Measurements from ENCODE around the gene BRWD1. TPM values are rescaled to one million over a fixed set of nuclear protein-coding genes. Genes with fewer than 3 reads are reported as not detected.
A peak's percentile ranks its signal among the peaks of the same experiment; 100 is the strongest.

The BRWD1 gene
- total and polyA plus RNA-seq, 2 donors (not counting 1 experiment from before 2014, with no cell fraction given), result 17.1 to 48.9 TPM

GRCh38 chr21:39258207-39258606 lies 55.2 kb downstream of the BRWD1 start:
- DNase-seq (ENCODE audit: low read depth in 2 of 2), result no peak
- H4K20me1 ChIP-seq (ENCODE audit: control insufficient read depth, extremely low read depth, insufficient read depth, low read length), result no peaks in the 10 kb centered on the region
- no peaks in the 10 kb centered on the region for H3K4me1 ChIP-seq (ENCODE audit: control insufficient read depth, extremely low read depth, insufficient read depth, low read length)
- H2AFZ ChIP-seq (ENCODE audit: low read length), result no peak overlapping the region
- H3K9ac ChIP-seq (ENCODE audit: insufficient read depth, low read length), result no peak overlapping the region
- TF ChIP-seq CTCF (conservative IDR thresholded peaks at IDR 0.05 in 1 of 2, IDR thresholded peaks at IDR 0.05 in 1 of 2; ENCODE audit: low read depth in 1 of 2, low read length in 2 of 2) (no peak), EZH2 (IDR thresholded peaks at IDR 0.05; ENCODE audit: low read length, missing control alignments) (no peak)
- peaks cover 2% of the 10 kb centered on the region for H3K36me3 ChIP-seq (ENCODE audit: control insufficient read depth, insufficient read depth, low read length)
- no peak overlapping the region for H3K4me3 ChIP-seq (replicated peaks in 1 of 4; ENCODE audit: control extremely low read depth in 1 of 4, insufficient read depth in 1 of 4, low read depth in 3 of 4, low read length in 4 of 4)
- H3K4me2 ChIP-seq (ENCODE audit: extremely low read depth, insufficient read depth, low read length), result no peak overlapping the region
- H3K27me3 ChIP-seq (ENCODE audit: control insufficient read depth, insufficient read depth, low read length), result no peaks in the 10 kb centered on the region
- H3K79me2 ChIP-seq (ENCODE audit: control insufficient read depth, insufficient read depth, low read length), result no peaks in the 10 kb centered on the region
- H3K27ac ChIP-seq (ENCODE audit: insufficient read depth, low read length), result no peak overlapping the region
- H3K9me3 ChIP-seq (ENCODE audit: control insufficient read depth, insufficient read depth, low read depth, low read length), result no peaks in the 10 kb centered on the region

DNA sequence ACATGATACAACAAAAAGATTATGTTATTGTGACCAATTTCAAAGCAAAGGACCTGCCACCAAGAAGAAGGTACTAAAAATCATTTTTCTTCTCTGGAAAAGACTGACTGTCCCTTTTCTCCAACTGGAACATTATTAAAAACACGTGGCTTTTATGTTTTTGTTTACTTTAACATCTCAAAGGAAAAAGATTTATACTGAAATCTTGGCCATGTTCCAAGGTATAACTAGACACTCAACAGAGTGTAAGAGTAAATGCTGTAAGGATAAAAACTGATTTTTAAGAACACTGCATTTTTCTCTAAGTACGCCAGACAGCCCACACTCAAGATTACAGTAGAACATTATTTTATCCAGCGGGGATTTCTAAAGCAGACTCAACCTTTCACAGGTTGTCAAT lies 62.1 kb downstream of the BRWD1 start:
- Histone ChIP-seq H3K4me1 (ENCODE audit: control insufficient read depth, extremely low read depth, insufficient read depth, low read length) (peaks cover 3% of the 10 kb centered on the region), H3K9ac (ENCODE audit: insufficient read depth, low read length) (no peak overlapping the region), H3K27me3 (ENCODE audit: control insufficient read depth, insufficient read depth, low read length) (no peaks in the 10 kb centered on the region), H2AFZ (ENCODE audit: low read length) (no peak overlapping the region), H3K9me3 (ENCODE audit: control insufficient read depth, insufficient read depth, low read depth, low read length) (no peaks in the 10 kb centered on the region), H4K20me1 (ENCODE audit: control insufficient read depth, extremely low read depth, insufficient read depth, low read length) (no peaks in the 10 kb centered on the region), H3K27ac (ENCODE audit: insufficient read depth, low read length) (no peak overlapping the region), H3K36me3 (ENCODE audit: control insufficient read depth, insufficient read depth, low read length) (no peaks in the 10 kb centered on the region), H3K79me2 (ENCODE audit: control insufficient read depth, insufficient read depth, low read length) (no peaks in the 10 kb centered on the region), H3K4me2 (ENCODE audit: extremely low read depth, insufficient read depth, low read length) (peak overlapping the region; percentile 15), H3K4me3 (replicated peaks in 1 of 4; ENCODE audit: control extremely low read depth in 1 of 4, insufficient read depth in 1 of 4, low read depth in 3 of 4, low read length in 4 of 4) (no peak overlapping the region)
- DNase-seq (ENCODE audit: low read depth in 2 of 2), result peak in 1 of 2 donors; percentile 63
- TF ChIP-seq EZH2 (IDR thresholded peaks at IDR 0.05; ENCODE audit: low read length, missing control alignments) (no peak), CTCF (conservative IDR thresholded peaks at IDR 0.05 in 1 of 2, IDR thresholded peaks at IDR 0.05 in 1 of 2; ENCODE audit: low read depth in 1 of 2, low read length in 2 of 2) (no peak)

DNA sequence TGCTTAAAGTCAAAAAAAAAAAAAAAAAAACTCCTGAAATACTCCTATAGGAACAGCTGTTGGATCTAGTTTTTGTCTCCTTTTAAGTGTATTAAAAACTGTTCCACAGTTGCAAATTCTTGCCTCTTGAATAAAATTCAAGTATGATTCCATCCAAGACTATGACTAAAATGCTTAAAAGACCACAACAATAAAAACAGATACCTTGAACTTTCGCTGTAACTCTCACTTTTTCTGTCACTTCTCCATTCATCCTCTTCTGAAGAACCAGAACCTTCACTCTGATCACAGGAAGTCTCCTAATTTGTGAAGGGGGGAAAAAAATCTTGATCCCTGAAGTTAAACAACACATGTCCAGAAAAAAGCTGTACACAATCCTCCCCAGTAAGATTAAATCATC lies 75.2 kb downstream of the BRWD1 start:
- no peaks in the 10 kb centered on the region for H4K20me1 ChIP-seq (ENCODE audit: control insufficient read depth, extremely low read depth, insufficient read depth, low read length)
- DNase-seq (ENCODE audit: low read depth in 2 of 2), result peak in 1 of 2 donors; percentile 55

More for the DNA sequence above, 75.2 kb downstream of the BRWD1 start:
- Histone ChIP-seq H3K4me2 (ENCODE audit: extremely low read depth, insufficient read depth, low read length) (no peak overlapping the region), H2AFZ (ENCODE audit: low read length) (no peak overlapping the region), H3K4me1 (ENCODE audit: control insufficient read depth, extremely low read depth, insufficient read depth, low read length) (no peaks in the 10 kb centered on the region), H3K9me3 (ENCODE audit: control insufficient read depth, insufficient read depth, low read depth, low read length) (no peaks in the 10 kb centered on the region), H3K79me2 (ENCODE audit: control insufficient read depth, insufficient read depth, low read length) (no peaks in the 10 kb centered on the region), H3K36me3 (ENCODE audit: control insufficient read depth, insufficient read depth, low read length) (peaks cover 1% of the 10 kb centered on the region), H3K27me3 (ENCODE audit: control insufficient read depth, insufficient read depth, low read length) (no peaks in the 10 kb centered on the region), H3K27ac (ENCODE audit: insufficient read depth, low read length) (no peak overlapping the region), H3K9ac (ENCODE audit: insufficient read depth, low read length) (no peak overlapping the region), H3K4me3 (replicated peaks in 1 of 4; ENCODE audit: control extremely low read depth in 1 of 4, insufficient read depth in 1 of 4, low read depth in 3 of 4, low read length in 4 of 4) (no peak overlapping the region)
- TF ChIP-seq CTCF (conservative IDR thresholded peaks at IDR 0.05 in 1 of 2, IDR thresholded peaks at IDR 0.05 in 1 of 2; ENCODE audit: low read depth in 1 of 2, low read length in 2 of 2) (no peak), EZH2 (IDR thresholded peaks at IDR 0.05; ENCODE audit: low read length, missing control alignments) (no peak)

Data from fibroblast of lung (primary cell).